HL-60/S4 treated with retinoic acid at 250 ng/mL for 4 days and 3 days (cell line): ENCODE data around the gene CFAP221.

Experiments
- in situ Hi-C: fragments of 300-500 bp; cut with MboI; formaldehyde crosslinking; loops from 2 replicates; pipeline ENCODE4 v1.7.0; 2022; ENCODE audit warnings: low sequenced_read_pairs

The CFAP221 gene

DNA sequence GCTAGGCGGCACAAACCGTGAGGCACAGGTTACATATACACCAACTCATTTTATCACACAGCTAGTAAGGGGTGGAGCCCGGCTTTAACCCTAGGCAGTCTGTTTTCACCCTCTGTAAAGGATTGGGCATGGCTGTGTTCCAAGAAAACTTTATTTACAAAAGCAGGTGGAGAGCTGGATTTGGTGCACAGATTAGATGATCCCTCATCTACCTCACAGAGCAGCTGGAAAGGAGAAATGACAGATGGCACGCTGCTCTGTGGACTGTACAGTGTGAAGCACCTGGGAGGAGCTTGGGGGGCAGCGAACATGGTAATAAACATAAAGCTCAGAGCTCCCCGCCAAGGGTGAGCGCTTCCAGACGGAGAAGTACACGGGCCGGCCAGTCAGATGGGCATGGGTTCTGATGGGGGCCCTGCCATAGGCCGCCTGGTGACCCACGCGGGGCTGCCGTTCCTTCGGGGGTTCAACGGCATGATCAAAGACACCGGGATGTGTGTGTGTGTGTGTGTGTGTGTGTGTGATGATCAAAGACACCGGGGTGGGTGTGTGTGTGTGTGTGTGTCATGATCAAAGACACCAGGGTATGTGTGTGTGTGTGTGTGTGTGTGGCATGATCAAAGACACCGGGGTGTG, 133.9 kb downstream of the CFAP221 start:
- in situ Hi-C loops = no loop called here

DNA sequence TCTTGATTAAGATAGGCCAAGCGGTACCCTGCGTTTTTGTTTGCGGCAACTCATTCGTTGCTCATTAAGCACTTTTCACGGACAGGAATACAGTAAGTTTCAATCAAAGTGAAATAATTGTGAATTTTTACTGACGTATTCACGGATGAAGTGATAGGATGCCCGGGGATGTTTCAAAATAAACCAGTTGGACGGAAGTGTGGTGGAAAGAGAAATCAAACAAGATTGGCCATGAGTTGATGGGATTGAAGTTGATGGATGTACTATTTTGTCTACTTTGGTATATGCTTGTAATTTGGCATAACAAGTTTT, 135.2 kb downstream of the CFAP221 start:
- in situ Hi-C loops = no loop called here

DNA sequence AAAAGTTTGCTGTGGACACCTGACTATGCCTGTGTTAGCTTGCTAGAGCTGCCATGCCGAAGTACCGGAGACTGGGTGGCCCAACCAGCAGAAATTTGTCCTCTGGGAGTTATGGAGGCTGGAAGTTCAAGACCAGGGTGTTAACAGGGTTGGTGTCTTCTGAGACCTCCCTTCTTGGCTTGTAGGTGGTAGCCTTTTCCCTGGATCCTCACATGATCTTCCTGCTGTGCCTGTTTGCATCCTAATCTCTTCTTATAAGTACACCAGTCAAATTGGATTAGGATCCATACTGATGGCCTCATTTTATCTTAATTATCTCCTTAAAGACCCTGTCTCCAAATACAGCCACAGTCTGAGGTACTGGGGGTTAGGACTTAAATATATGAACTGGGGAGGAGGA, 135.6 kb downstream of the CFAP221 start:
- in situ Hi-C loops = no loop called here

DNA sequence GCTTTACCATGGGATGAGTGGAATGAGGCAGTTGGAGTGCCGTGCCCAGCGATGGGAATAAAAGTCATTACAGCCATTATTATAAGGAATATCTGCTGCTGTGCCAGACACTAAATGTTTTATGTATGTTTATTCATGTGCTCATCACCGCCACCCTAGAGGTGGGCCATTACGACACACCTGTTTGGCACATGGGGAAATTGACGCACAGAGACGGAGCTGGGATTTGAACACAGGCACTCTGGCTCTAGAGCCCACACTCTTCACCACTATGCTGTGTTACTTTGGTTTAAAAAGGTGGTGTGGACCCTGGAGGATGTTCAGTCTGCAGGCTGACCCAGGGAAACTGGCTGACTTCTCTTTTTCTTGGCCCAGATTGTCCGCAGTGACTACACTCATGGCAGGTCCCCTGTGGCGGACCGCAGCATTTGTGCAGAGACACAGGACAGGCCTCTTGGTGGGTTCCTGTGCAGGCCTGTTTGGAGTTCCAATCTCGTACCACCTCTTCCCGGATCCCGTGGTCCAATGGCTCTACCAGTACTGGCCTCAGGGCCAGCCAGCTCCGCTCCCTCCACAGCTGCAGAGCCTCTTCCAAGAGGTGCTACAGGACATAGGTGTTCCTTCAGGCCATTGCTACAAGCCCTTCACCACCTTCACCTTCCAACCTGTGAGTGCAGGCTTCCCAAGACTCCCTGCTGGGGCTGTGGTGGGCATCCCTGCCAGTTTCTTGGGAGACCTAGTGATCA, 136.4 kb downstream of the CFAP221 start:
- in situ Hi-C loops = no loop called here

DNA sequence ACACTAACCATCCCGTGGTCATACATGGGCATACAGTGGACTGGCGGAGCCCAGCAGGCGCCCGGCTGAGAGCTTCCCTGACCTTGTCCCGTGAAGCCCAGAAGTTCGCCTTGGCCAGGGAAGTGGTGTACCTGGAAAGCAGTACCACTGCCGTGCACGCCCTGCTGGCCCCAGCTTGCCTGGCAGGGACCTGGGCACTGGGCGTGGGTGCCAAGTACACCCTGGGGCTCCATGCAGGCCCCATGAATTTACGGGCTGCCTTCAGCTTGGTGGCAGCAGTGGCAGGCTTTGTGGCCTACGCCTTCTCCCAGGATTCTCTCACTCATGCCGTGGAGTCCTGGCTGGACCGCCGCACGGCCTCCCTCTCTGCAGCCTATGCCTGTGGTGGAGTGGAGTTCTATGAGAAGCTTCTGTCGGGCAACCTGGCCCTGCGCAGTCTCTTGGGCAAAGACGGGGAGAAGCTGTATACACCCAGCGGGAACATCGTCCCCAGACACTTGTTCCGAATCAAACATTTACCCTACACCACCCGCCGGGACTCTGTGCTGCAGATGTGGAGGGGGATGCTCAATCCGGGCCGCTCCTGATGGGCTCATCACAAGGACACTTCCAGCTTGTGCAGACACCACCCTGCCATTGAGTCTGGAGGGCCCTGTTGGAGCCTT, 137.1 kb downstream of the CFAP221 start:
- in situ Hi-C loops = no loop called here

DNA sequence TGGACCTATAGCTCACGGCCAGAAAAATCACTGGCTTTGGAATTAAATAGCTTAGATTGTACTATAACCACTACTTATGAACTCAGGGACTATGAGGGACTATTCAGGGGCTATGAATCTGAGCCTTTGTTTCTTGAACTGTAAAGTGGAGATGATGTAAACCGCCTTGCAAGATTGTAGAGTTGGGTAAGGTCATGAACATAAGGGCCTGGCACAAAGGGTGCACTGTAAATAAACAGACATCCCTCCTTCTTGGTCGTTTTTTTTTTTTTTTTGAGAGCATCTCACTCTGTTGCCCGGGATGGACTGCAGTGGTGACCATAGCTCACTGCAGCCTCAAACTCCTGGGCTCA, 137.6 kb downstream of the CFAP221 start:
- in situ Hi-C loops = no loop called here

DNA sequence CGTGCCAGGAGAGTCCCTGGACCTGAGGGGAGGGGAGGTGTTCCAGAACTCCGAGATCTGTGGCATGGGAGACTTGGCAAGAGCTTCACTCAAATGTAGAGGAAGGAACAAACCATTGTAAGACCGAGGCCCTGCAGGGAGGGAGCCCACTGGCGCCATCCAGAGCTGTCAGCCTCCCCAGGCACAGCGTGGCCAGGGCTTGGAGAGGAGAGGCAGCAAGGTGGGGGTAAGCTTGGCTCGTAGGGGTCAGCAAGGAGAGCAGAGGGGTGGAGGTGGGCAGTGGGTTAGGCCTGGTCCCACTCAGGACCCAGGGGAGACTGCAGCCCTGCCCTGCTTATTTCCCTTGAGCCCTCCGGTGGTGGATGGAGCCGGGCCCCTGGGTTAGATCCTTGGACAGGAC, 138.3 kb downstream of the CFAP221 start:
- in situ Hi-C loops = no loop called here

DNA sequence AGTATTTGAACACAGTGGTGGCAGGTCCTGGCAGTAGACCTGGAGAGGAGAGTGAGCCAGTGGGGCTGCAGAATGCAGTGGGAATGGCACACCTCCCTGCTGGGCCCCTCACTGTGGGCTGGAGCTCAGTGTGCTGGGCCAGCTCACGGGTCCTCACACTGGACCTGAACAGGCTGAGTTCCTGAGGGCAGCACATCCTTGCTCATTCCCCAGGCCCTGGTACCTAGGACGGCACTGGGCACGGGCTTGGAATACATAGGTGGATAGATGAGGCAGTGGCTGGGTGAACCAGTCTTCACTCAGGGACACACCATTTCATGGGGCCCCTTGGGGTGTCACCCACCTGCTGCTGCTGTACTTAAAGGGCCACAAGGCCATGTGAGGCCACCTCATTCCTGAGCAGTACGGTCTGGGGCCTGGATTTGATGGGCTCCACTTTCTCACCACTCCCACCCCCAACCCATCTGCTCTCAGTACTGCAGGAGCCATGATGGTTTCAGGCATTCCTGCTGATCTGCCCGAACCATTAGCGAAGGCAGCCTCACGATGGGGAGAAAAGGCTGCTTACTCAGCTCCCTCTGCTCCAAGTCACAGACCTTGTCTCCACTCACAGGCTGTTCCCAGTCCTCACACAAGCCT, 138.9 kb downstream of the CFAP221 start:
- in situ Hi-C loops = no loop called here

DNA sequence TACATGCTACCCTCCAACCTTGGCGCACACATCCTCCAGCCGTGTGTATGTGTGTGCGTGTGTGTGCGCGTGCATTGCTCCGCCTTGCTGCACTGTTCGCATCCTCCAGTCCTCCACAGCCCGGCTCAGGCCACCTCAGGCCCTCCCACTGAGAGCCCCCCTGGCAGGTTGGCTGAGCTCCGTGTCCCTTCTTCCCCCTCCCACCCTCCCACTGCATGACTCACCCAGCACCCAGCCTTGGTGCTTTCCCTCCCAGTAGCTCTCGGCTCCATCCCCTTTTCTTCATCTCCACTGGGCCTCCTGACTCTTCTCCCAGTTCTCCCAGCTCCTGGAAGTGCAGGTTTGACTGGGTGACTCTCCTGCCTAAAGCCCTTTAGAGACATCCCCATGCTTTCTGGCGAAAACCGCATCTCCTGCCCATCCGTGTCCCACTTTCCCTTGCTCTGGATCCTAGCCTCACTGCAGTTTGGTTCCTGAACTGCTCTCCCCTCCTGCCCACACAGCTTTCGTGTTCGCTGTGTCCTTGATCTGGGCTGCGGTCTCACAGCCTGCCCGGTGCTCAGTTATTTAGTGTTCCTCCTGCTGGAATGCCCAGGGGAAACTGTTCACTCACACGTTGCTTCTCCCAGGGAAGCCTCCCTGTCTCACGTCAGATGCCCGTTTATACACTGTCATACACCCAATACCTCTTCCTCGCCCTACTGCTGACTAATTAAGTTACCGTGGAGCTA, 139.6 kb downstream of the CFAP221 start:
- in situ Hi-C loops = no loop called here

DNA sequence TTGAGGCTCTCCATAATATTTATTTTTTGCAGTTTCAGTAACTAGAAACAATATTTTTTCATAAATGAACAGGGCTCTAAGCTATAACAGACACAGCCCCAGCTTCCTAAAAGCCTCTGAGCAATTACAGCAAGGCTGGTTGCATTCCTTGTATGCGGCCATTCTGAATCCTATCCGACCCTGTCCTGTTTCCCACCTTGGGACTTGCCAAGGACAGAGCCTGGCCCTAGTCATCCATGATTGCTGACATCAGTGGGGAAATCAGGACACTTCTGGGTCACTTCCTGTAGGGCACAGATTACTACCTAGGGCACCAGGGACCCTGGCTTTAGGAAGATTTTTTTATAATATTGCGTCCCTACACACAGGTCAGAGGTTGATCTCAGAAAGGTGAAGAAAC, 140.3 kb downstream of the CFAP221 start:
- in situ Hi-C loops = no loop called here

DNA sequence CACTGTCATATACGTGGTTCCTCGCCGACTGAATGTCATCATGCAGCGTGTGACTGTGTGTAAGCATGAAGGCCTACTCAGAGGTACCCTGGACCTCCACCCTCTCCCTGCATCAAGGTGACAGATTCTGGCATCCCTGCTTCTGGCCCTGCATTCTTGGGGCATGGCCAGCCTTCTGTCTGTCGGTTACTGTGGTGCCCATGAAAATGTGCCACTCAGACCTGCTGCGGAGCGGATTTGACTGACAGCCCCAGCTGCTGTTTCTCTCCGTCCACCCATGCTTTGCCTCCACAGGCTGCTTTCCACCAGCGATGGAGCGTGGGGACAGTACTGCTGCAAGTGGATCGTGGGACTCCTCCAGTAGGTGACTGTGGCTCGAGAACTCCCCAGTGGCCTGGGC, 144.4 kb downstream of the CFAP221 start:
- in situ Hi-C loops = no loop called here

DNA sequence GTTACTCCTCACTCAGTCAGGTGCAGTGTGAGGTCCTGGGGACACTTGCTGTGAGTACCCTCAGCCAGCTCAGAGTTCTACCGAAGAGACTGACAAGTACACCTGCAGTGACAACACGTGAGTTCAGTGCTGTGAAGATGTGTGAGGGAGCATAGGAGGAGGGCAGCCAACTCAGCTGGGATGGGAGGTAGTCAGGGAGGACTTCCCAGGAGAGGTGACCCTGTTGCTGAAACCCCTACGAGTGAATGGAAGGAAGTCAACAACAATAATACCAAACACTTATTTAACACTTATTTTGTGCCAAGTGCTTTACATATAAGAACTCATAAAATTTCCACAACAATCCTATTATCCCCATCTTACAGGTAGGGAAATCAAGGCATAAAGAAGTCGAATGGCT, 145.0 kb downstream of the CFAP221 start:
- in situ Hi-C loops = no loop called here

DNA sequence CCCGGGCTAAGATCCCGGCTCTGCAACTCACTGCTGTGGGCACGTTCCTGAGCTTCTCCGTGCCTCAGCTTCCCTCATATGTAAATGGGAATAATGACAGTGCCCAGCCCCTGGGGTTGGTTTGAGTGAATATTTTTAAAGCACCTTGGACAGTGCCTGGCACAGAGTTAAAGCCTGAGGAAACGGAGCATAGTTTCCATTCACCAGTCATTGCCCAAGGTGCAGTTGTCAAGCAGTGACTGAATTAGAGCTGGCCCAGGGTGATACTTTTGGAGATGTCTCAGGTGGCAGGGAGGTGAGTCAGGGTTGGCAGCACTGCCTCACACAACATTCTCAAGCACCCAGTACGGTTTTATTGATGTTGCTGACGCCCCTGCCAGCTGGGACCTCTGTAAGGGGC, 146.9 kb downstream of the CFAP221 start:
- in situ Hi-C loops = no loop called here

DNA sequence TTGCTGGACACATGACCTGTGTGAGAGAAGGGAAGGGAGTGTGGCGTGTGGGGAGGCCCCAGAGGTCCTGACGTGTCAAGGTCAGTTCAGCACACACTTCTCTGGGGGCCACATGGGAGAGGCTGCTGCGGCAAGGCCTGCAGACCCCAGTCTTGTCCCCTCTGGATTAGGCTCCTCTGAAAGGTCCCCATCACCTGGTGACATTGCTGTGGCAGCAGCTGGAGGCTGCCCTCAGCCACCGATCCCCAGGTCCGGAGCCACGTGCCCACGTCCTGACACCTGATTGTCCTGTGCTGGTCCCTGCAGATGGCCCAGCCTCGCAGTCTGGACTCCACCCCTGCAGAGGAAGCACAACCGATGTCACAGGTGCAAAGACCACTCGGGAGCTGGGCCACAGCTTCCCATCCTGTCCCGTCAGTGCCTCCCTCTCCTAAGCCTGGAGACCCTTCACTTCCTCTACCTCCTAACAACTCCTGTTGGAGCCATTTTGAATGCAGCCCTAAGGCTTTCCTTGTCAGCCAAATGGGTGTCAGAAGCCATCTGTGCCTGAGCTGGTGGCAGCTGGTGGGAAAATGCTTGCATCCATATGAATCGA, 147.5 kb downstream of the CFAP221 start:
- in situ Hi-C loops = no loop called here

DNA sequence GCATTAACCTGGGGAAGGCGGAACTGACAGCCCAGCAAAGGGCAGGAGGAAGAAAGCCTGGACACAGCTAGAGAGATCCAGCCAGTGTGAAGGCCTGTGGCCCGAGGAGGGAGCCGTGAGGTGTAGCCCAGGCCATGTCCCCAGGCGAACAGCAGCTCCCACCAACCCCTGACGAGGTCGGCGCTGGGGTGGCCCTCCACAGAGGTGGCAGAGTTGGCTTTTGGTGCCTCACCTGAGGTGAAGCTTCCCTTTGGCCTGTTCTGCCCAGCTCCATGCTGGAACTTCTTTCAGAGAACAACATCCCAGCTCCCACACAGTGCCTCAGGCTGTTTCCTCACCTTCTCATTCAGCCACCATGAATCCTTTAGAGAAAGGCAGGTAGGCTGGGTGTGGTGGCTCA, 148.1 kb downstream of the CFAP221 start:
- in situ Hi-C loops = no loop called here

DNA sequence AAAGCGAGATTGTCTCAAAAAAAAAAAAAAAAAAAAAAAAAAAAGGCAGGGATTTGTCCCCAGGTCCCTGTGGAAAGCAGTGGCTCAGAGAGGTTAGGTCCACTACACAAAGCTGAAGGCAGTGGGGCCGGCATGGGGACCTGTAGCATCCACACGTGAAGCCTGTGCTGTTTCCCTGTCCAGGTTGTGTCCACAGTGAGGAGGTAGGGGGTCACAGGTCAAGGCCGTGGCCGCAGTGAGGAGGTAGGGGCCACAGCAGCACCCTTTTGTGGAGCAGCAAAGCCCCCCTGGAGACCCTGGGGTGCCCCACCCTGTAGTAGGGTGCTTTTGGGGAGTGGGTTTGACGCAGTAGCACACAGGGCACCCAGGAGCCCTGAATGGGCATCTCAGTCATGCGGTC, 148.7 kb downstream of the CFAP221 start:
- in situ Hi-C loops = no loop called here

DNA sequence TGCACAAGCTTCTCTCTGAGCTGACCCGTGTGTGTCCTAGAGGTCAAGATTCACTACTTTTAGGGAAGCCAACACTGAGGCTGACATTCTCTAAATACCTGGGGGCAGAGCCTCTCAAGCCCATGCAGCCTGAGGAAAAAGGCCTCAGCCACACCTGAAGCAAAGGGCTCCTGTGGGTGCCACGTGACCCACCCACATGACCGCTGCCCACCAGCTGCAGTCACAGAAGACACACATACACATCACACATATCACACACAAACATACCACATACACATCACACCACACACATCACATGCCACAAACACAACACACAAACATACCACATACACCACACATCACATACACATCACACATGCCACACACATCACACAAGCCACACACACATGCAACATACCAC, 149.3 kb downstream of the CFAP221 start:
- in situ Hi-C loops = no loop called here

DNA sequence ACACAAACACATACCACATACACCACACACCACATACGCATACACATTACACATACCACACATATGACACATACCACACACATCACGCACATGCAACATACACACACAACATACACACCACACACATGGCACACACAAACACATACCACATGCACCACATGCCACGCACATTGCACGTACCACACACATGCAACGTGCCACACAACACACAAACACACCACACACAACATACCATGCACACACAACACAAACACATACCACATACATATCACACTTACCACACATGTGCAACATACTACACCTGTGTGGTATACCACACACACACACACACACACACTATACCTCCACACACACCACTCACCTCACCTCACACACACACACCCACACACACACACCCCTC, 149.7 kb downstream of the CFAP221 start:
- in situ Hi-C loops = no loop called here

DNA sequence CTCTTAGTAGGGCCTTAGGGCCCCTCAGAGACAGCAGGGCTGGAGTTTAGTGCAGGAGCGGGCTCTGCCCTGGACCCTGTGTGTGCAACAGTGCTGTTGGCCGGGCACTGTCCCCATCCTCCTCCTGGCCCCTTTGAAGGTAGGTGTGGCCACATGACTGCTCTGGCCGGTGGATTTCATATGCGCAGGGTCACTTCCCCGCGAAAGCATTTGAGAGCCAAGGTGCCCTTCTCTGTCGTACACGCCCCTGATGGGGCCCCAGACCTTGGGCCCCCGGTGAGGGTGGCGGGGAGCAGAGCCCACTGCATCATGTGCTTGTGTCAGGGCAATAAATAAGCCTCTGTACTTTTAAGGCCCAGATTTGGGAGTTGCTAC, 150.2 kb downstream of the CFAP221 start:
- in situ Hi-C loops = no loop called here

DNA sequence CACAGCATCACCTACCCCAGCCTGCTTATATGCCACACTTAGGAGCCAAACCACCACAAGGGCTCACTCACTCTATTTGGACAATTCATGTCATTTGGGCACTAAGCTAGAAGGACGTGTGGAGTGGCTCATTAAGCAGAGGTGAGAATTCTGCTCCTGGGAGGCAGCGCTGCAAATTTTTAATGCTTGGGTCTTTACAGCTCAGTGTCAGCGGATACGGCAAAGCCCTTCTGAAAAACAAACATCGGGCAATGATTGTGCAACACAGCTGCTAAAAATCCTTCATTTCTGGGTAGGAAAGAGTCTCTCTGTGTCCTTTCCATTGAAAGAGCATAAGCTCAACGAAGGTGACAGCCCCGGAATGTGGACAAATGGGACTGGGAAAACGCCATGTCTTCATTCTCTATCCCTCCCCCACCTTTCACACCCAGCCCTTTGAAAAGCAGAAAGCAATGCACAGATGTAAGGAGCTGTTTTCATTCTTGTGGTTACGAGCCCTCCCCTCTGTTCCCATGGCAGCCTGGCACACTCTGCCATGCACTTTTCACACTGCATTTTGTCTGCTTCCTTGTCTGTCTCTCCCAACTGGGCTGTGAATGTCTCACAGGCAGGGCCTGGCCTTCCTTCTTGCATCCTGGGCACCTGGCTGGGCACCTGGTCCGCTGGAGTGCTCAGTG, 150.7 kb downstream of the CFAP221 start:
- in situ Hi-C loops = no loop called here

DNA sequence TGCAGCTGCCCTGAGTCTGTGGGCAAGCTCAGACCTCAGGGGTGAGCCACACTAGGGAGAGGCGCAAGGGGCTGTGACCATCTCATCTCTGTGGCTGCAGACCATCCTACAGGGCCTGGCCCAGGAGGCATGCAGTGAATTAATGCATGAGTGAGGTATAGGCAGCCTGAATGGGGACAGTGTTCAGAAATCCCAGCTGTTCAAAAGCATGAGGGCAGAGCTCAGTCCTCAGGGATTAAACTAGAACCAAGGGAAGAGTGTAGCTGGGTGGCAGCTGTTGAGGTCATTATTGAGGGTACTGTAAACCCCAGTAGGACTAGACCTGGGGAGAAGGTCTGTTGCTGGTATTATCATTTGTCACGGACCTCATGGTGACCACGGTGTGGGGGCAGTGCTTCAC, 151.8 kb downstream of the CFAP221 start:
- in situ Hi-C loops = no loop called here
